GM21576 (cell line): ENCODE data around the gene RAMP2.

Experiments
- ATAC-seq: cut with Tn5 transposase; IDR thresholded peaks from one replicate; pipeline ENCODE4 v1.9.1; 2021; ENCODE audit warnings: mild to moderate bottlenecking, moderate library complexity; ENCODE audit not compliant: unreplicated experiment

The RAMP2 gene

DNA sequence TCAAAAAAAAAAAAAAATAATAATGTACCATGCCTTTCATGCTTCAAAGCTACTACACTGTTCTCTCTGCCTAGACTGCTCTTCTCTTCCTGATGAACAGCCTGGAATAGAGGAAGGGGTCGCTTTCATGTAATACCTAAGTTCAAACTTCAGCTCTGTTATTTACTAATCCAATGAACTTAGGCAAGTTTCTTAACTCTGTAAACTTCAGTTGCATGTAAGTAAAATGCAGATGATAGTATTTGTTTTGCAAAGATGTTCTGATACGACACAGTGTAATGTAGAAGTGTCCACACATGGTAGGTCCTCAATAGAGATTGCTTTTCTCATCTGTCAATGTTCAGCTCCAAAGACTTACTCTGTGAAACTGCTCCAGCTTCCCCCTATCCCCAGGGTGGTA is 30.9 kb downstream of the RAMP2 start:
- no peak for ATAC-seq

DNA sequence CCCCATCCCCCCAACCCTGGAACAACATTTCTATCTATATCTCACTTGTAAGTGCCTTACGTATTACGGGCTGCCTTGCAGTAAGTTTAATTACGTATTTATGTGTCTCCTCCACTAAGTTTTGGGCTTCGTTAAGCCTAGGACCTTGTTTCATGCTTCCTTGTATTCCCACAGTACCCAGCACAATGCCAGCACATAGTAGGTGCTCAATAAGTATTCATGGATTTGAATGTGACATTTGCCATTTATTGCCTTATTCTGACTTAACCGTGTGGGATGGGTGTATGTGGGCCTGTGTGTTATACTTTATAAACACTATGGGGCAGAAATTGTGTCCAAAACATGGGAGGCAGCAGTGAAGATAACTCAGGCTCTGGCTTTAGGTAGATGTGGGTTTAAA is 31.5 kb downstream of the RAMP2 start:
- ATAC-seq = no peak

DNA sequence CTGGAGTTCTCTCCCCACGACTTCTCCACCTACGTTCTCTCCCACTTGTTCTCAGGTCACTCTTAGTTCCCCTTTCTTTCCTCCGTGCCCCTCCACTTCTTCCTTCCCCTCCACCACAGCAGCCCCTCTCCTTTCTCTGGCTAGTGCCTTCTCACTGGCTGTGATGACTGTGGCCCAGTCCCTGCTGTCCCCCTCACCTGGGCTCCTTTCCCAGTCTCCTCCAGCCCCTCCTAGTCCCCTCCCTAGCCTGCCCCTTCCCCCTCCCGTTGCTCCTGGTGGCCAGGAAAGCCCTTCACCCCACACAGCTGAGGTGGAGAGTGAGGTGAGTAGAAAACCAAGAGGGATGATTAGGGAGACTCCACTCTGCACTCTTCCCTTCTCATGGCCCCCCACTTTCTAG is 34.0 kb downstream of the RAMP2 start:
- no peak for ATAC-seq

DNA sequence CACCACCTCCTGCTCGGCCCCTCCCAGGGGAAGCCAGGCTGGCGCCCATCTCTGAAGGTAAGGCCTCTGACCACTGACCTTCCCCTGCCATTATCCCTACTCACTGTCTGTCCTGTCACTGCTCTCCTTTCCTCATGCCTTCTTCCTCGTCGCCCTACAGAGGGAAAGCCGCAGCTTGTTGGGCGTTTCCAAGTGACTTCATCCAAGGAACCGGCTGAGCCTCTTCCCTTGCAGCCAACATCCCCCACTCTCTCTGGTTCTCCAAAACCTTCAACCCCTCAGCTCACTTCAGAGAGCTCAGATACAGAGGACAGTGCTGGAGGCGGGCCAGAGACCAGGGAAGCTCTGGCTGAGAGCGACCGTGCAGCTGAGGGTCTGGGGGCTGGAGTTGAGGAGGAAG is 34.4 kb downstream of the RAMP2 start:
- no peak for ATAC-seq

DNA sequence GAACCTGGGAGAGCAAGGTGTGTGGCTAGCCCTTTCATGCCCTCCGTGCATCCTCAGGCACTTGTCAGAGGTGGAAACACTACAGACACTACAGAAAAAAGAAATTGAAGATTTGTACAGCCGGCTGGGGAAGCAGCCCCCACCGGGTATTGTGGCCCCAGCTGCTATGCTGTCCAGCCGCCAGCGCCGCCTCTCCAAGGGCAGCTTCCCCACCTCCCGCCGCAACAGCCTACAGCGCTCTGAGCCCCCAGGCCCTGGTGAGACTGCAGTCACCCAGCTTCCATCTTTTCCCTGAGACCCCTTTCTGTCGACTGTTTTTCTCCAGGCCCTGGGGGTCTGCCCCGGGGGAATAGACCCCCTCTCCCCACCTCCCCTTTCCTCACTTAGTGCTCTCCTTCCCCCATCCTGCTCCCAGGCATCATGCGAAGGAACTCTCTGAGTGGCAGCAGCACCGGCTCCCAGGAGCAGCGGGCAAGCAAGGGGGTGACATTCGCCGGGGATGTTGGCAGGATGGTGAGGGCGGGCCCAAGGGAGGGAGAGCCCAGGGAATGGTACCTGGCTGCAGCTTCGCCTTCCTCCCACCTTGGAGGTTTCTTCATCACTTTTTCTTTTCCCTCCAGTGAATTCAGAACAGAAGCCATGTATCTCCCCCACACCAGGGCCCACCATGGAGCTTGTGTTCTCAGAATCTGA is 35.2 kb downstream of the RAMP2 start:
- ATAC-seq = no peak

DNA sequence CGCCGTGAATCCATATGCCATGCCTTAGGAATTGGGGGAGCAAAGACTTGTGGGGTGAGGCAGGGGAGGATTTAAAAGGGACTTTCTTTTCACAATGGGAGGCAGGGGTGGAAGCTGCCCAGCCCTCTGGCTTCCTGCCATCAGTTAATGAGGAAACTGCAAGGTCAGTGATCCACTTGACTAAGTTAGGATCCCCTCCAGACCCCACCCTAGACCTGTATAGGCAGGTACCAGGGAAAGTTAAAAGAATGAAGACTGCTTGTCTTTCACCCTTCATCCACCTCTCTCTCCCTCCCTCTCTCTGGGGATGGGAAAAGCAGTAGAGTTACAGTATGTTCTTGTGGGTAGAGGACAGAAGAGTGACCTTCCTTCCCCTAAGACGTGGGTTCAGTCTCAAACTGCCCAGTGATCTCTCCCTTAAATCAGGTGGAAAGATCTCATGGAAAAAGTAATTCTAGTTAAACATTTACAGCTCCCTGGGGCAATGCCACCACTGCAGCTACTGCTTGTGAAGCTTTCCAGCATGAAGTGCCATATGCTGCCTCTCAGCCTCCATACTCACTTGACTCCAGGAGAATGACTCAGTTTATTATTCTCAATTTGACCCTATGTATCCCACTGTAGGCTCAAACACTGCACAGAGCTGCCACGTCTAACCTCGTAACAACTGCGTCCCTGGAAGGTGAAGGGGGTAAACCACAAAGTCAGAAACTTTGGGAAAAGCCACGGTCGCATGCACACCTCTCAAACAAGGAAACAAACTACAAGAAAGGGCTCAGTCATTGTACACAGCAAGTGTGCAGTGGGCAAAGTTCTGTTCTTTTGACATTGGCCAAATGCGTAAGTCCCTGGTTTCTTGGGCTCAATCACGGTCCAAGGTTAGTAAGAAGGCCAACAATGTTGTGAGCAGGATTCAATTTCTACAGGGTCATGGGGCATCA is 36.3 kb downstream of the RAMP2 start:
- ATAC-seq = no peak

DNA sequence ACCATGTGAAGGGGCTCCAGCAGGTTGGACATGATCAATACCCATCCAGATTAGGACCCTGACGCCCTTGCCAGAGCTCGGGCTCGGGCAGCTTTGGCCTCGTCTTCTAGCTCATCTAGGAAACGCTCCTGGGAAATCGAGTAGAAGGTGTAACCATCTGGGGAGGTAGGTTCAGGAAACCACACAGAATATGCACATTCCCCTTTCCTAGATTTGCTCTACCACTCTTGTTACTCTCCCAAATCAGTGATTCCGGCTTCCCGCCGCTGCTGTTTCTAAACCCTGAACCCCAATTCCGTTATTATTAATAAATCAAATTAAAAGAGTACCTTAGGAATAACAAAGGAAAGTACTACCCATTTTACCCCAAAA is 37.0 kb downstream of the RAMP2 start:
- no peak for ATAC-seq

DNA sequence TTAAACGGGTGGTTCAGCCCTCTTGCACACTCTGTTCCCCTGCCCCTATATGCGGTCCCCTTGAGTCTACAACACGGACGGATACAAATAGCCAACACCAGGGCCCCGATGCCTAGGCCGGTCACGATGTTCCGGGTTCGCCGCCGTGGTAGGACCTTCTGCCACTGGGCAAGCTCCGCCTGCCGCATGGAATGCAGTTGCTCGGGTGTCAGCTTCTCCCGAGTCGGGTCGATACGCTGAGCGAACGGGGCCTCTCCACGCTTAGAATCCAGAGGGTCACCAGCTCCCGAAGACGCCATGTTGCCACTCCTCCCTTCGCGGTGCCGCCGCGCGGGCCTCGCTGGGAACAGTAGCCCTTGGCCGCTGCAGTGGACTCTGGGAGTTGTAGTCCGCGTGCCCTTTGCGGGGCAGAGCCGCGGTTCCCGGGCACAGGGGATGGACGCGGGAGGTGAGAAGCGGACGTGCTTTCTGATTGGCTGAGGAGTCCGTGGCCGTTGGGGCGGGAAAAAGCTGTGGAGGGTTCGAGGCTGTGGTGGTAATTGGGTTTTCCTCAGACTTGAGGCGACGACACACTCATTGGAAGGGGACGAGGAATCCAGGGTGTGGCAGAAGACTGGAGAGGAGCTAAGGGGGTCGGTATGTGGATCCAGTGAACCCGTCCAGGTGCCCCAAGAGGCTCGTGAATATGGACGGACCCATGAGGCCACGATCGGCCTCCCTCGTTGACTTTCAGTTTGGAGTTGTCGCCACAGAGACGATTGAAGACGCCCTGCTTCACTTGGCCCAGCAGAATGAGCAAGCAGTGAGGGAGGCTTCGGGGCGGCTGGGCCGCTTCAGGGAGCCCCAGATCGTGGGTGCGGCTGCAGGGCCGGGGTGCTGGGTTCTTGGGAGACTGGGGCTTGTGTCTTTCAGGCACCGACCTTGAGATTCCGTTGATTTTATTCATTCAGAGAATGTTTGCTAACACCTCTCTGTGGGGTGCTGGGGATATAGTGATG is 37.7 kb downstream of the RAMP2 start, which contains the start of the genes CNTD1 and COA3:
Gene CNTD1, plus strand, starts transcription at position 479 of the 998 bp plus-strand sequence. Its CDS starts 207 bp downstream, at position 686.
Gene COA3, minus strand, starts transcription at position 322 of the 998 bp plus-strand sequence. Its CDS starts 23 bp downstream, at position 299.
- peak; percentile 70 for ATAC-seq

DNA sequence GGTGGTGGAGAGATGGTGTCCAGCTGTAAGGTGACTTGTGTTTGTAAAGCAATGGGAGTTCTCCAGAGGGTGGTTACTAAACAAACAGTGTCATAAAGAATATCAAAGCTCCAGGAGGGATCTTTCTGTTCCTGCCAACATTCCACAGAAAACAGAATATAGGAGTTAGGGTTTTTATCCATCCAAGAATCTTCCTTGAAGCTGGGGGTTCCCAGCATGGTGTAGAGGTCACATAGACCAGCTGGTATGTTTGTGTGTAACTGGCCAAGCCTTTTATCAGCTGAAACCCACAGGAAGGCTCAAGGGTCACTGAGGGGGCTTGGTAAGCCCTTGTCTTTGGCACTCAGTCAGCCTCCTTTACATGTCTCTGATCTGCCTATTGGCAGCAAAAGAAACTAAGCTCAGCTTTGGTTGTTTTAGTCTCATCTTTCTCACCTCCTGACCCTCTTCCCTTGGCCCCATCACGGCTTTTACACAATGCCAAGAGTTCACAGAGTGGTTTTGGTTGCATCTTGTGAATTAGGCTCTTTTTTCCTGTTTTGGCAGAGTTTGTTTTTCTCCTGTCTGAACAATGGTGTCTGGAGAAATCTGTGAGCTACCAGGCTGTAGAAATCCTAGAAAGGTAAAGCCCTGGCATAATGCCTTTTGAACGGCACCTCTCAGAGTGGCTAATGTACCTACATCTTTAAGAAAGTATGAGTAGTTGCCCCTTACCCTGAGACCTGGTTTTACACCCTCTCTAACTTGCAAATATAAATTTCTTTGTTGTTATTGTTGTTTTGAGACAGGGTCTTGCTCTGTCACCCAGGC is 42.3 kb downstream of the RAMP2 start:
- ATAC-seq = no peak

DNA sequence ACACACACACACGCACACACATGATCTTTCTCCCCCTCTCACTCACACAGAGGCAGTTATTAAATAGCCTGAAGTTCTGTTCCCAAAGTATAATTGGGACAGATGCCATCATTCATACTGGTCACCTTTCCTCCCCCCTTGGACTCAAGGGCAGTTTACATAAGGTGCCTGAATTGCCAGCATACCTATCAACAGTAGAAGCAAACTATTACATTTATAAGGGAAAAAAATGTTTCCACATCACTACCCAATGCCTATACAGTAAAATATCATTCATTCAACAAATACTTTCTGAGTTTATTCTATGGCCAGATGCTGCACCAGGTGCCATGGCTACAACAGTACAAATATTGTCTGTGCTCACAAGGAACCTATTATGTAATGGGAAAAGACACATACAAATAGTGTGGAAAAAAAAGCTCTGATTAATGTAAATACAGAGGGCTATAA is 43.9 kb downstream of the RAMP2 start:
- ATAC-seq = no peak

DNA sequence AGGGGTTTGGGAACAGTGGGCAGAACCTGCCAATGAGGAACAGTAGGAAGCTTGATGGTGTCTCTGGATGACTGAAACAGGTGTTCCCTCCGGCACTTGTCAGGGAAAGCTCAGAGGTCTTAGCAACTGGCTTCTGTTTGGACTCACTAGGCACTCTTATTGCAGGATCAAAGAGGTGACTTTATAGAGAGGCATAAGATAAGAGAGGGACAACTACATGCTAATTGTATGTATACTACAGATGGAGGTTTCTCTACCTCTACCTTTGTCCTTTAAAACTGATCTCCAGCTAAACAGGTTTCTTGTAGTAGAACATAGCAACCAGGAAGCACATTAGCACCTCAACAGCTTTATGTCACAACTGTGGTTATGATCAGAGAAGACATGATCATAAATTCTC is 45.2 kb downstream of the RAMP2 start:
- ATAC-seq = no peak

DNA sequence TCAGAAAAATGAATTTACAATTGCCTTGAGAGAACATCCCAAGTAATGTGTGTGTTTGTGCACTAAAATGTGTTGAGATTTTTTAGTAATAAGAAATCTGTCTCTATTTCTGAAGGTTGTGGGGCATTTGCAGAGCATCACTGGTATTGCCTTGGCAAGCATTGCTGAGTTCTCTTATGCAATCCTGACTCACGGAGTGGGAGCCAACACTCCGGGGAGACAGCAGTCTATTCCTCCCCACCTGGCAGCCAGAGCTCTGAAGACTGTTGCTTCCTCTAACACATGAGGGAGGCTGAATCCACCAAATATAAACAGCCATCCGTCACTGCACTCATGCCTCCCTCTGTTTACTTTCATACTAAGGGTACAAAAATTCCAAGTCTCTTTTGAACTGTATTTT is 48.2 kb downstream of the RAMP2 start:
- ATAC-seq = no peak
